Epithelial cell of prostate (primary cell): ENCODE measurements around the gene RUNX1.

Experiments used
- DNase-seq: peaks from one replicate; pipeline ENCODE4 v3.0.0-alpha.2; 2011; ENCODE audit warnings: low read depth, low spot score
- H3K27ac ChIP-seq: fragments of 450-650 bp; 2 replicates; pipeline ENCODE4 v1.5.1; 2017; ENCODE audit warnings: mild to moderate bottlenecking

RUNX1 gene

GRCh38 chr21:34825101-34825500 lies 224.0 kb downstream of the RUNX1 start:
- no peak for DNase-seq
- no peak overlapping the region for H3K27ac ChIP-seq

- DNase-seq: no peak
- peak overlapping the region; percentile 6 for H3K27ac ChIP-seq
These were observed 224.8 kb downstream of the RUNX1 start for GRCh38 chr21:34824314-34824713.

GRCh38 chr21:34822942-34823341 lies 226.2 kb downstream of the RUNX1 start:
- no peak overlapping the region for H3K27ac ChIP-seq
- DNase-seq: no peak

- no peak overlapping the region for H3K27ac ChIP-seq
- no peak for DNase-seq
These were observed 226.9 kb downstream of the RUNX1 start for GRCh38 chr21:34822168-34822567.

DNA sequence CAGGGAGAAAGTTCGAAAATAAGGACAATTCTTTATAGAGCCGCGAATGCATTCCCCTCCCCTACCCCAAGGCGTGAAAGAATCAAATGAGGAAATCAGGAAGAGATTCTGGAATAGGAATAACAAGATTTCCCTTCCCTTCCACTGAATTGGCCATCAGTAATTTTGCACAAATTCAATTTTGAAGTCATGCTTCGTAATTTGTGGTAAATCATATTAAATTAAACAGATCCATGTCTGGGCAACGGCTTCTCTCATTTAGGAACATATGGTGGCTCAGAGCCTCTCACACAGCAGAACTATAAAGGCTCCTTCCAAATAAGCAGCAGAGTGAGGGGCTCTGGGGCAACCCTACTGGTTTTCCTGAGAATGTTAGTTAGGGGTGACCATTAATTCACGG lies 227.4 kb downstream of the RUNX1 start:
- peak overlapping the region; percentile 100 for H3K27ac ChIP-seq
- DNase-seq: no peak

GRCh38 chr21:34820051-34820450 lies 229.1 kb downstream of the RUNX1 start:
- H3K27ac ChIP-seq: peak overlapping the region; percentile 100
- no peak for DNase-seq

DNA sequence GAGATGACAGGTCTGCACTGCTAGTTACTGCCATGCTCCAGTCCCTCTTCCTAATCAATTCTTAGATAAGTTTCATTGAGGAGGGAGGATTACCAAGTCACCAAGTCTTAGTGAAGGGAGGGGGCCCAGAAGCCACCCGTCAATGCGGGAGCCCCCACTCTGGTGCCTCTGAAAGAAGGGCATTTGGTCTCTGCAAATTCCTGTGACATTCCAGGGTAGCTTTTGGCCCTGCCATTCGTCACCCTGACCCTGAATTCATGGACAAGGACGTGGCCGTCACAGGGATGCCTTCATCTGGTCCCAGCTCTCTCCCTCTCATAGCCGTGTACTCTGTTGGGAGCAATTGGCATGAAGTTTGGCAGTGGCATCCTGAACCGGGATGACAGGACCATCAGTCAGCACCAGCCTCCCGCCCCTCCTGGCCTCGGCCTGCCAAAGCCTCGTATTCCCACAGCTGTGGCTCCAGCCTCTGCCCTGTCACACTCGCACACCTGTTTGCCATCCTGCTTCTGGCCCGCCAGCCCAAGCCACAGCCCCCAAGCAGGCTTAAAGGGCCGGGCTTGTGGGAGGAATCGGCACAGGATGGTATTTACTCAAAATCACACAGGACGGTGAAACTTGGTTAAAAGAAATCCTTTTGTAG lies 229.6 kb downstream of the RUNX1 start:
- H3K27ac ChIP-seq: peak overlapping the region; percentile 100
- DNase-seq: no peak

- DNase-seq: no peak
- peak overlapping the region; percentile 100 for H3K27ac ChIP-seq
These were observed 230.4 kb downstream of the RUNX1 start for GRCh38 chr21:34818662-34819158.

DNA sequence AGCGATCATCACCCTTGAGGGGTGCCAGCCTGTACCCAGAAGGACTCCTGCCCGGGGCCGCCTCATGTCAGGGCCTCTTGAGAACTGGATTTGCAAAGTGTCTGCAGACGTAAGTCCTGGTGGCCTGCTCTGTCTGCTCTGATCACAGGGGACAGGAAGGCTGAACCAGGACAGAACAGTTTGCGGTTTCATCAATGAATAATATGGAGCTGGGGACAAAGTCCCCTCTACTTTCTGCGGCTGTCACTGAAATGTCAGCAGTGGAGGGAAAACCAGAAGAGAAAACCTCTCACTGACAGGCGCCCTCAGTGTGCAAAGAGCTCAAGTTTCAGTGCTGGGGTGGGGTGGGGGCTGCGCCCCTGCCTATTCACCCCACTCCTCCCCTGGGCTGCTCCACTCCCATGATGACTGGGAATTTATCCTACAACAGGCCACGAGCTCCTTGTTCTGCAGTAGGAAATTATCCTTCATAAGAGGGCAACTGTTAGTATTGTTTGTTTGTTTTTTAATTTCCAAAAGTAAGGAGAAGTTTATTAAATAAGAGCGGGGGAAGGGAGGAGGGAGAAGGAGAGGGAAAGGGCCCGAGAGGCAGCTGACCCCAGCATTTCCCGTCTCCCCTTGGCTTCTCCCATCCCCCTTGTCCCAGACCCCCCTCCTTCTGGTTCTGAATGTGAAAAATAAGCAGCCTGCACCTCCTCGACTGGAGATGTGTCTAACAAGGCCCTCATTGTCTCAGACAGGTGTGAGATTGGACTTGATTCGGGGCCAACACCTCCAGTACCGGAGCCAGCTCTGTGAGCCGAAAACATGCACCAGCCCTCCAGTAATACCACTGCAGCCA lies 231.1 kb downstream of the RUNX1 start:
- no peak for DNase-seq
- H3K27ac ChIP-seq: peak overlapping the region; percentile 100

- no peak for DNase-seq
- peak overlapping the region; percentile 100 for H3K27ac ChIP-seq
These were observed 233.0 kb downstream of the RUNX1 start for GRCh38 chr21:34815831-34816705.

DNA sequence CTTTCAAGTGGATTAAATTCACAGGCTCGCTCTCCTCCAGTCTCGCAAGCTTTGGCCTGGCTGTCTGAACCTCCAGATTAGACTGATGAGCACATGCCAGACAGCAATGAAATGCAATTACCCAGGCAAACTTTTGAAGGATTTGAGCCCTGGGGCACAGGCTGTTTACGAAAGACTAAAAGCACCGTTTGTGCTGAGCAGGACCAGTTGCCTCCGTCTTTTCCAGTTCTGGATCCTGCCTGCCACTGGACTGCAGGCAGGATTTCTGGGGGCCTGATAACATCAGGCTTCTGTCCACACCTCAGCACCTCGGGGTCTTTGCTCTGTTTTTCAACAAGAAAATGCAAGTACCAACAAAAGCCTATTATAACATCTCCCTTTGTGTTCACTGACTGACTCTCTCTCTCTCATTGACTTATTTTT lies 234.6 kb downstream of the RUNX1 start:
- DNase-seq: no peak
- peak overlapping the region; percentile 100 for H3K27ac ChIP-seq

DNA sequence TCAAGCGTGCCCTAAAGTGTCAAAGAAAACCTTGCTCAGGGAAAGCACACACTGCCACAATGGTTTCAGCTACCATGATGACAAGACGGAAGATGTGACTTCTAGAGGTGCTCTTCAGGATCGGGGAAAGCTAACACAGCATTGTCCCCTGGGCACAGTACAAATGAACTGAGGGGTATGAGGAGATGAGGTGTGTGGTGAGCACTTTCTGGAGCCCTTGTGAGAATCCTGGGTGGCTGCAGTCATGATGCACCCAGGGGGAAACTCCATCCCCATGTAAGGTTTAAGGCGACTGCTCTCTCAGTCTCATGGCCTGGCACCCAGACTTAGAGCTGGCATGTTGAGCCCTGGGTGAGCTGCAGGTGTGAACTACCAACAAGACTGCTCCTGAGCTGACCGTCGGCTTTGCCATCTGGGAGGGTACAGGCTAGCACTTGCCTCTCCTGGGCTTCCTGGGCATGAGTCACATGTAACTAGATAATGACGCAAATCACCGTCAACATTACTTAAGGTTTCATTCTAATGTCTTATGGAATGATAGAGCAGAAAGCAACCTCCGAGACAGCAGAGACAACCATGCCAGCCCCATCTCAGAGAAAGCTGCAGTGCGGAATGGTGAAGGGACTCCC lies 235.7 kb downstream of the RUNX1 start:
- DNase-seq: peak; percentile 98
- H3K27ac ChIP-seq: peak overlapping the region; percentile 100

GRCh38 chr21:34812504-34813265 lies 236.4 kb downstream of the RUNX1 start:
- peak; percentile 79 for DNase-seq
- H3K27ac ChIP-seq: peak overlapping the region; percentile 100

DNA sequence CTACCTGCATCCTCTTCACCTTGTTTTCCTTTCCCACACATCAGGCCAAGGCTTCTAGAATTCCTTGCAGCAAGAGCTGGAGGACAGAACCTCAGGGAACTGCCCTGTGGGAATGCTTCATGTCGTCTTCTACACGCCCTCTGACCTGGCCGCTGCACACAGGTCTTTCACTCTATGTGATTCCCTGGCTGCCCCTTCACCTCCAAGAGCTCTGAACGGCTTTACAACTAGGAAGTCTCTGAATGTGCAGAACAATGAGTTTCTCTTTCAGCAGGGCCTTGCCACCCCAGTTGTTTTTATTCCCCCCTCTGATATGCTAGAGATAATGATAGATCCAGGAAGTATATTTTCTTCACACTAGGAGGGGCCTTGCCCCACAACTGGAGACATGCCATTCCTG lies 237.7 kb downstream of the RUNX1 start:
- DNase-seq: no peak
- H3K27ac ChIP-seq: peak overlapping the region; percentile 100

- no peak for DNase-seq
- H3K27ac ChIP-seq: peak overlapping the region; percentile 100
These were observed 238.3 kb downstream of the RUNX1 start for GRCh38 chr21:34810786-34811185.

- DNase-seq: no peak
- H3K27ac ChIP-seq: peak overlapping the region; percentile 100
These were observed 239.3 kb downstream of the RUNX1 start for GRCh38 chr21:34809822-34810221.

DNA sequence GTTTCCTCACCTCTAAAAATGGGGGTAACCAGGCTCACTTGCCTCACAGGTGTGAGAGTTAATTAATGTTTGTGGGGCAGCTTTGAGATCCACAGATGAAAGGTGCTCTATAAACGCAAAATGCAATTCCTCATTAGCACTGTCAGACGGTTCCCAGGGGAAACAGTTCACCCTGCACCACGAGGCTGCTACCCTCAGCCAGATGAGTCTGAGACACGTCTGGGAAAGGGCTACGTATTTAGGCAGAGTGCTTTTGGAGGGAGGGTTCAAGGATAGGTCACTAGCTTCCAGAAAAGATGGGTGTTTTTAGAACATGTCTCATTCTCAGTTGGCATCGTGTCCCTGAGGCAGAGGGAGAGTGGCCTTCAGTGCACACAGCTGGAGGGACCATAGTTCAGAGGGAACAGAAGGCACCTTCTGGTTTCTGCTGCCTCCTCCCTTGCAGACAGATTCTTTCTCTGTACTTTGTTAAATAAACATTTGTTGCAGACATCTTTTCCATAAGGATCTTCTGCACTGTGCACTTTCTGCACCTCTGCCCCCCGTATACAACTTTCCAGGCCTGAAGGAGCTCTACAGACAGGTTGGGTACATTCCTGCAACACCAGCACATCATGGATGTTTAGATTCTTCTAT lies 240.4 kb downstream of the RUNX1 start:
- no peak for DNase-seq
- peak overlapping the region; percentile 100 for H3K27ac ChIP-seq

DNA sequence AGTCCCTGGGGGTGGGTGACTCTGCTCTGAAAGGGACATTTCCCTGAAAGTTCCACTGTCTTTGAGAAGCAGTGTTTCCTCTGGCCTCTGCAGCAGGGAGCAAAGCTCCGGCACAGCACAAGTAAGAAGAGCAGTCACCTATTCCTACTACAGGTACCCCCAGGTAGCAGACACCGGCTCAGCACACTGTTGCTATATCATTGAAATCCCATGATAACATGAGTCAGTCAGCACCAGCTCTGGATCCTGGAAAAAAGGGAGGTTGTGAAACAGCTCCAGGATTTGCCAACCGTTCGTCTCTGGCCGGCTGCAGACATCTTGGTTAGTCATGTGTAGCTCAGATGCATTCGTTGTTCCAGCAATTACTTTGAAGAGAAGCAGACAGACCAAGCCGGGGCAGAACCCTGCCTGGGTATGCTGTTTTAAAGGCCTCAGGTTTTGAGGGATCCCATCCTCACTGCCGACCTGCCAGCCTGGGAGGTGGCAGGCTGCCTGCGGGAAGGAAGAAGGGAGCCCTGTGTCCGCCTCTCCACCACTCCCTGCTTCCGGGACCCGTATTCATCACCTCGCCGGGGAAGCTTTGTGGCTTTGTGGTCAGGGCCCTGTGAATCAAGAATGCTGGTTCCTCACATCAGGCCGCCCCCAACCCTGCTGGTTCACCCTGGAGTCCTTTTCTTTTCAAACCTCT lies 241.1 kb downstream of the RUNX1 start:
- H3K27ac ChIP-seq: peak overlapping the region; percentile 100
- DNase-seq: peak; percentile 89
